CD4-positive, alpha-beta T cell treated with Interleukin-4 for 1 hour (primary cell): ENCODE results near the gene PRKAR1B.

Experiments used
- DNase-seq, 2 donors: peaks; one replicate each; pipeline ENCODE4 v3.0.0-alpha.2; 2020 to 2022

The PRKAR1B gene

GRCh38 chr7:601036-601594 lies 126.0 kb downstream of the PRKAR1B start:
- DNase-seq: no peak

DNA sequence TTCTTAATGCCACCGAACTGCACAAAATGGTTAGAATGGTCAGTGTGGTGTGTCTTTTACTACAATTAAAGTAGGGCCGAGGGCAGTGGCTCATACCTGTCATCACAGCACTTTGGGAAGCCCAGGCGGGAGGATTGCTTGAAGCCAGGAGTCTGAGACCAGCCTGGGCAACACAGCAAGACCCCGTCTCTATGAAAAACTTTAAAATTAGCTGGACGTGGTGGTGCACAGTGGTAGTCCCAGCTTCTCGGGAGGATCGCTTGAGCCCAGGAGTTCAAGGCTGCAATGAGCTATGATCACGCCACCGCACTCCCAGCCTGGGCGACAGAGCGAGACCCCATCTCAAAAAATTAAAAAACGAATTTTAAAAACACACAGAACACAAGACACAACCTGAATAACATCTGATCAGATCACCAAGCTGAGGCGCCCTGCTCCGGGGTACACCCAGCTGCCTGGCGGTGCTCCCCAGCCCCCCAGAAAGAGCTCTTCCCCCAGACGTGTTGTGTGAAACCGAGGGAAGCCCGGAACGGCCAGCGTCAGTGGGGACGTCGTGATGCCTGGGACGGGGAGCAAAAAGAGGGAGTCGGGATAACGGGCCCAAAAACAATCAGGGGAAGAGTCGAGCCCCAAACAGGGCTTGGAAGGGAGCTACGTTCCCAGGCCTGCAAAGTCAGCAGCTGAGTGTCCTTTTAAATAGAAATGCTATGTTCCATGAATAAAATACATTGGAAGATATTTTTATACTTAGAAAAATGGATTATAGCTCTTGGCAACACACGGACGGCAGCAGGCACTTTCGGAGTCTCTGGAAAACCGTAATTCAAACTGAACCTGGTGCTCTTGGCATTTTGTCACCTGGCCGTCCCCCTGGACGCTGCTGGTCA lies 126.7 kb downstream of the PRKAR1B start:
- DNase-seq: no peak

- DNase-seq: no peak
Measured at GRCh38 chr7:598899-599298, 128.2 kb downstream of the PRKAR1B start.

GRCh38 chr7:597348-598178 lies 129.5 kb downstream of the PRKAR1B start:
- DNase-seq: no peak

GRCh38 chr7:596819-597182 lies 130.3 kb downstream of the PRKAR1B start:
- DNase-seq: no peak

DNA sequence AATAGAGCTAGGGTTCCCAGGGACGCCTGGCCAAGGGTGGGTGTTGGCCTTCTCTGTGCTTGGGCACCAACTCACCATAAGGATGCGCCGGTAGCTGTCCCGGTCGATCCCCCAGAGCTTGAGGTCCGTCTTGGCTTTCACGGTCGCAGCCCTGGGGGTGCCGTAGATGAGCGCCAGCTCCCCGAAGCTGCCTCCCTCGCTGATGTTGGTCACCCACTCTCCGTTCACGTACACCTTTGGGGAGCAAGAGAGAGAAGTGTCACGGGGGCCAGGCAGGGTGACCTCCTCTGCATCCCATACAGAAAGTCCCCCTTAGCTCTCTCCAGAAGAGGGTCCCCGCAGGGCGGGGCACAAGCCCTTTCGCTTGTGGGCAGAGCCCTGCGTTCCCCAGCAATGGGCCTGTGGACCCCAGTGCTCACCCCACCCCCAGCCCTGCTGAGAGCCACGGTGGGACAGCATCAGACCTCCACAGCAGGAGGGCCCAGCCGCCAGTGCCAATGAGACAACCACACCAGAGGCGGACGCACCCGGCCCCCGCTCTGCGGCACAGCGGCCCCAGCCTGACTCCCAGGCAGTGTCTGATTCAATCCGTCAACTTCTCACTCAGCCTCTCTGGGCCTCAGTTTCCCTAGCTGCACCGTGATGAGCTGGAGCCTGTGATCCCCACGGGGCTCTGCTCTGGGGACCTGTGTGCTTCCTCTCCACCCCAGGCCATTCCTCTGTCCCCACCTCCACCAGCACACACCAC lies 130.8 kb downstream of the PRKAR1B start:
- no peak for DNase-seq

- no peak for DNase-seq
Measured at GRCh38 chr7:595621-596010, 131.5 kb downstream of the PRKAR1B start.

- no peak for DNase-seq
Measured at GRCh38 chr7:594920-595620, 132.0 kb downstream of the PRKAR1B start.

DNA sequence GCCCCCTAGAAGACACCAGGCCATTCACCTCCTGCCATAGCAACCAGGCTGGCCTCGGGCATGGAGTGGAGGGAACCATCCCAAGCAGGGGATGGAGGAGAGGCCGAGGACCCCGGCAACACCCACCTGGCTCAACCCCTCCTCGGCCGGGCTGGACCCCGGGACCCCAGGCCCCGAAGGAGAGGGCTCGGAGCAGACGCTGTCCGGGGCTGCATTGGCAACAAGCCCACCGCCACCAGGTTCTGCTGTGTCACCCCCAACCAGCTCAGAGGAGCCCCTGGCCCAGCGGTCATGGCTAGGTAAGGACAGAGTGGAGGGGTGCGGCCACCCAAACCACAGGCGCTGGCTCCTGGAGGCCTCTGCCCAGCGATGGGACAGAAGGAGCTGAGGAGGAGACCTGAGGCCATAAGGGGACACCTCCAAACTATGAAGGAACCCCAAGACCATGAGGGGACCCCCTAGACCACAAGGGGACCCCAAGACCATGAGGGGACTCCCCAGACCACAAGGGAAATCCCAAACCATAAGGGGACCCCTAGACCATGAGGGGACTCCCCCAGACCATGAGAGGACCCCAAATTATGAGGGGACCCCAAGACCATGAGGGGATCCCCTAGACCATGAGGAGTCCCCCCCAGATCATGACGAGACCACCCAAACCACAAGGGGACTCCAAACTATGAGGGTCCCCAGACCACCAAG lies 132.7 kb downstream of the PRKAR1B start:
- DNase-seq: no peak

DNA sequence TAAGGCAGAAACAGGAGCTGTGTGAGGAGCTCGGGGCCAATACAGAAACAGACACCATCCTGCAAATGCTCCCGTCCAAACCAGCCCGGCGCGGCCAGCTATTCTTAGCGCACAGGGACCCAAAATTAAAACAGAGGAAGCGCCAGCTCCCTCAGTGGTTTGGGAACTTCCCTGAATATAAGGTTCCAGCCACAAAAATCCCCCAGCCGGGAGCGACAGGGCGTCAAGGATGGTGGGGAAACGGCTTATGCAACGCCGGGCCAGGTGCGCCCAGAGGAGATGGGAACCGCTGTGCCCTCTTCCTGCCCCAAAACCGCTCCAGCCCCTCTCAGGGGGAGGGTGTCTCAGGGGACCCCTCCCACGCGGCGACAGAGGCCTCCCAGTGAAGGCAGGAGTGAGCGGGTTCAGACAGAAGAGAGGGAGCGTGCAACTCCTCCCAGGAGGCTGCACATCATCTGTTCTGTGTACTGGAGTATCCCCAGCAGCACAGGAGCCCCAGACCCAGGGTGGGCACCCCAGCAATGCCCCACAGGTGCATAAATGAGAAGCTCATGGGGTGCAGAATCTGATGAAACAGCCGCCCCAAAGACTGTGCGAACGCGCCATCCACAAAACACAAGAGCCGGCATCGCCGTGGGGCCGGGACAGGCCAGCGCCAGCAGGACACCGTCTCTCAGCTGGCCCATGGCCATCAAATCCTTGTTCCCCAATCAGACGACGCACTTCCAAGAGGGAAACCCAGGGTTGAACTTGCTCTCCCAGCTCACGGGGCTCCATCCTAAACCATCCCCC lies 133.6 kb downstream of the PRKAR1B start:
- no peak for DNase-seq

DNA sequence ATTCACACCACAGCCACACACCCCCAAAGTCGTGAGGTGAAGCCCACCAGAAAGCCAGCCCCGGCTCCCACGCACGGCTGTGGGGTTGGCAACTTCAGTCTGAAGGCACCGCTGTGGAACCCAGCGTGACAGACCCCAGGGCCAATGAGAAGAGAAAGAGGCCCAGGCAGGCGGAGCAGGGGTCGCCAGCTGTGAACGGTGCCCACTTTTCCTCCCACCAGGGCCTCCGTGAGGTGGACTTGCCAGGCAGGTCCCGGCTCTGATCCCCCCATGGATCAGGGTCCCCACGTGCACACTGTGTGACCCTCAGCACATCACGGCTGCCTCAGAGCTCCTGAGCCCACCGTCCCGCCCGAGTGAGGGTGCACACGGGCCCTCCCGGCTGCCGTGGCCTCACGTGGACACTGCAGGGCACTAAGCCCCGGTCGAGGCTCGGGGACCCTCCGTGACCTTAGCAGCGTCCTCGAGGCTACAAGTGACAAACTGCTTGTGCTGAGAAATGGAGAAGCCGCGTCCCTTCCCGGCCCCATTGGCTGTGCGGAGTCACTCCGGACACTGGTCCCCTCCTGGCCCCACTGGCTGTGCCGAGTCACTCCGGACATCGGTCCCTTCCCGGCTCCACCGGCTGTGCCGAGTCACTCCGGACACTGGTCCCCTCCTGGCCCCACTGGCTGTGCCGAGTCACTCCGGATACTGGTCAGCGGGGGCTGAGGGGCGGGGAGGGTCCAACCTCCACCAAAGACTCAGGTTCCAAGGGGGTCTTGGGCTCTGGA lies 135.0 kb downstream of the PRKAR1B start:
- DNase-seq: no peak

- no peak for DNase-seq
Measured at GRCh38 chr7:590731-591551, 136.1 kb downstream of the PRKAR1B start.

- no peak for DNase-seq
Measured at GRCh38 chr7:589781-590575, 137.1 kb downstream of the PRKAR1B start.

- DNase-seq: no peak
Measured at GRCh38 chr7:587767-588166, 139.3 kb downstream of the PRKAR1B start.

DNA sequence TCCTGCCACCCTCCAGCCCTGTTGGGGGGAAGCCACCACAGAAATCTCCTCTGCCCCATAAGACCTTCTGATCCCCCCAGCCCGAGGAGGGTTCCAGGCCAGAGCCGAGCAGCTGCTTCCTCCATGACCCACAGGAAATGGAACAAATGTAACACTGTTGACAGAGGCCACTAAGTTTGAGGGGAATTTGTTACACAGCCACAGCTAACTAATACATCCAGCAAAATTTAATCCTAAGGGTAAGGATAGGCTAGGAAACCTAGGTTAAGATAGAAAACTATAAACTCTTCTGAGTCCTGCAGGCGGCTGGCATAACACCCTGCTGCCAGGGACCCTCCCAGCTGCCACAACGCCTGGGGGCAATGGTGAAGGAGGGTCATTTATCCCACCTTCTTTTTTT lies 140.6 kb downstream of the PRKAR1B start:
- no peak for DNase-seq

DNA sequence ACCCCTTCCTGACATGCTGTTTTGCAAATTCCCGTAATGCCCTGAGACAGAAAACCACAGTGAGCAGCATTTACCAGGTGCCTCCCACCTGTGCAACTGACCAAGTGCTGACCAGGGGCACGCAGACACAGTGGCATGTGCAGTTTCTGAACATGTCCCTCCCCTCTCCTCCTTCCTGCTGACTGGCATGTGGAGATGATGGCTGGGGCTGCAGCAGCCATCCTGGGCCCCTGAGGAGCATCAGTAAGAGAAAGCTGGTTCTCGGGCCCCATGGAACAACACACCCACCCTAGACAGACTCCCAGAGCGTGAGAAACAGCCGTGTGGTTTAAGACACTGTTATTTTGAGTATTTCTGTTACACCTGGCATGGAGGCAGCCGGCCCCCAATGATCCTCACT lies 141.2 kb downstream of the PRKAR1B start:
- DNase-seq: no peak

- no peak for DNase-seq
Measured at GRCh38 chr7:585229-585711, 141.8 kb downstream of the PRKAR1B start.

GRCh38 chr7:584820-585219 lies 142.3 kb downstream of the PRKAR1B start:
- no peak for DNase-seq
